Stomach smooth muscle (tissue), 2 donors: ENCODE data around the gene JAG2.
A peak's percentile ranks its signal among the peaks of the same experiment; 100 is the strongest.

Experiments
- H3K27ac ChIP-seq: one replicate; pipeline ENCODE4 v1.7.0; 2013; ENCODE audit warnings: mild to moderate bottlenecking, low read length, inconsistent platforms
- H3K27me3 ChIP-seq, 2 donors: one replicate each; pipeline ENCODE4 v1.7.0; 2013; ENCODE audit warnings: low read length in 2 of 2; ENCODE audit not compliant: insufficient read depth in 2 of 2, control insufficient read depth in 1 of 2
- H3K36me3 ChIP-seq, 2 donors: one replicate each; pipeline ENCODE4 v1.7.0; 2013; ENCODE audit warnings: low read length in 2 of 2; ENCODE audit not compliant: control insufficient read depth in 2 of 2, insufficient read depth in 2 of 2
- H3K4me1 ChIP-seq: one replicate; pipeline ENCODE4 v1.7.0; 2013; ENCODE audit warnings: low read length; ENCODE audit not compliant: control insufficient read depth, insufficient read depth
- H3K4me3 ChIP-seq, 2 donors: one replicate each; pipeline ENCODE4 v1.7.0; 2013; ENCODE audit warnings: low read length in 2 of 2
- H3K9ac ChIP-seq, 2 donors: one replicate each; pipeline ENCODE4 v1.7.0; 2013; ENCODE audit warnings: low read length in 2 of 2, mild to moderate bottlenecking in 1 of 2
- H3K9me3 ChIP-seq, 2 donors: one replicate each; pipeline ENCODE4 v1.7.0; 2013; ENCODE audit warnings: low read length in 2 of 2; ENCODE audit not compliant: control insufficient read depth in 2 of 2
- donor health status: healthy.
- donor health status: Pancreatic carcinoma.

JAG2 gene

GRCh38 chr14:105094193-105094907 is 74.2 kb downstream of the JAG2 start:
- Histone ChIP-seq H3K9ac (peak overlapping the region; percentile 82 to 89), H3K36me3 (no peaks in the 10 kb centered on the region), H3K9me3 (no peaks in the 10 kb centered on the region), H3K4me1 (peaks cover 40% of the 10 kb centered on the region), H3K27me3 (no peaks in the 10 kb centered on the region), H3K4me3 (peak overlapping the region; percentile 78 to 80), H3K27ac (peak overlapping the region; percentile 84)

GRCh38 chr14:105093431-105094192 is 75.0 kb downstream of the JAG2 start:
- Histone ChIP-seq H3K4me3 (peak overlapping the region; percentile 78 to 80), H3K4me1 (peaks cover 44% of the 10 kb centered on the region), H3K9ac (peak overlapping the region; percentile 82 to 89), H3K9me3 (no peaks in the 10 kb centered on the region), H3K36me3 (no peaks in the 10 kb centered on the region), H3K27me3 (no peaks in the 10 kb centered on the region), H3K27ac (peak overlapping the region; percentile 84)

DNA sequence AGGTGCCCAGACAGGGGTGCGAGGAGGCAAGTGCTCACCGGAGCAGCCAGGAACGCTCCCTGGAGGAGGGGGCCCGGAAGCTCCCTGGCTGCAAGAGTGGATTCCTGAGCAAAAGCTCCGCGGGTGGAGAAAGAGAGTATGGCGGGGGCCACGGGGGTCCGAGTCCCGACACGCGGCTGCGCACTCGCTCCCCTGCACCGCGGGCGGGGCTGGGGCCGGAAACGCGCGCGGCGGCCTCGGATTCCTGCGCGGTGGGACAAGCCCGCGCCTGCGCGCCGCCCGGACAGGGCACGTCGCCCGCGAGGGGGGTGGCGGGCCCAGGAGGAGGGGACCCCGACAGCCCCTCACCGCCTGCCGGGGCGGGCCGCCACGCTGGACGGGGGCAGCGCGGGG is 75.5 kb downstream of the JAG2 start:
- peak overlapping the region; percentile 87 for H3K27ac ChIP-seq
- peak overlapping the region; percentile 26 to 80 for H3K4me3 ChIP-seq
- peak overlapping the region in 1 of 2 donors; percentile 39 for H3K9ac ChIP-seq
- H3K36me3 ChIP-seq, result no peaks in the 10 kb centered on the region
- H3K4me1 ChIP-seq, result peaks cover 50% of the 10 kb centered on the region
- H3K9me3 ChIP-seq, result no peaks in the 10 kb centered on the region
- H3K27me3 ChIP-seq, result no peaks in the 10 kb centered on the region

GRCh38 chr14:105092171-105093037 is 76.2 kb downstream of the JAG2 start:
- Histone ChIP-seq H3K9ac (peak overlapping the region; percentile 39 to 64), H3K36me3 (no peaks in the 10 kb centered on the region)

DNA sequence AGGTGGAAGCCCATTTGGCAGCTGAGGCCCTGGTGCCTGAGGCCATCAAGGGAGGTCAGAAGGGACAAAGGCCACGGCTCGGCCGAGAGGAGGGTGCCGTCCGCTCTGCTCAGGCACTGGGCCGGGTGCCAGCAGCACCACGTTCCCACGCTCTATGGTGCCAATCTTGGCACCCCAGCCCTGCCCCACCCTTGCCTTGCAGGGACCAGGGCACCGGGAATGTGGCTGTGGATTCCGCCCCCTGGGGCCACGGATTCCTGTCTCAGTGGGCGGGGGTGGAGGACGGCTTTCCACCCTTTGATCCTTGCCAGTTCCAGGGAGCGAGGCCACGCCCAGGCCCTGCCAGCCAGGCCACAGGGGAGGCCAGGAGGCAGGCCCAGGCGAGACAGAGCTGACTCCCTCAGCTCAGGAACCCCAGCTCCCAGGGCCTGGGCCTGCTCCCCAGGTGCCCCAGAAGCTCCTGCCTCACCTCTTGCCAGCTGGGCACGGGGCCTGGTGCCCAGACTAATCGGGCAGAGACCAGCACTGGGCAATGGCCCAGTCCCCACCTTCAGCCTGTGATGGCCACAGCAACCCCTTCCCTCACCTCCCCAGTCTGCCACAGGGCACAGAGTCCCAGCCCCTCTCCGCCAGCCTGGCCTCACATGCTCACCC is 76.9 kb downstream of the JAG2 start:
- peak overlapping the region; percentile 39 to 64 for H3K9ac ChIP-seq
- peaks cover 64% of the 10 kb centered on the region for H3K4me1 ChIP-seq
- peak overlapping the region in 1 of 2 donors; percentile 49 for H3K4me3 ChIP-seq
- no peaks in the 10 kb centered on the region for H3K27me3 ChIP-seq
- H3K9me3 ChIP-seq, result no peaks in the 10 kb centered on the region
- H3K36me3 ChIP-seq, result no peaks in the 10 kb centered on the region
- H3K27ac ChIP-seq, result peak overlapping the region; percentile 87

More at GRCh38 chr14:105092171-105093037, 76.2 kb downstream of the JAG2 start:
- Histone ChIP-seq H3K9me3 (no peaks in the 10 kb centered on the region), H3K4me3 (peak overlapping the region; percentile 26 to 80), H3K4me1 (peaks cover 56% of the 10 kb centered on the region), H3K27me3 (no peaks in the 10 kb centered on the region), H3K27ac (peak overlapping the region; percentile 87)

GRCh38 chr14:105091054-105091516 is 77.5 kb downstream of the JAG2 start:
- Histone ChIP-seq H3K4me1 (peaks cover 66% of the 10 kb centered on the region), H3K27me3 (no peaks in the 10 kb centered on the region), H3K36me3 (no peaks in the 10 kb centered on the region), H3K9ac (no peak overlapping the region), H3K9me3 (no peaks in the 10 kb centered on the region), H3K27ac (peak overlapping the region; percentile 87), H3K4me3 (no peak overlapping the region)
